ENCODE data around the gene RAG1. TPM values are rescaled to one million over a fixed set of nuclear protein-coding genes. Genes with fewer than 3 reads are reported as not detected.

RAG1 gene
- polyA plus RNA-seq, 3 donors, result 0.69 TPM; not detected in 2

DNA sequence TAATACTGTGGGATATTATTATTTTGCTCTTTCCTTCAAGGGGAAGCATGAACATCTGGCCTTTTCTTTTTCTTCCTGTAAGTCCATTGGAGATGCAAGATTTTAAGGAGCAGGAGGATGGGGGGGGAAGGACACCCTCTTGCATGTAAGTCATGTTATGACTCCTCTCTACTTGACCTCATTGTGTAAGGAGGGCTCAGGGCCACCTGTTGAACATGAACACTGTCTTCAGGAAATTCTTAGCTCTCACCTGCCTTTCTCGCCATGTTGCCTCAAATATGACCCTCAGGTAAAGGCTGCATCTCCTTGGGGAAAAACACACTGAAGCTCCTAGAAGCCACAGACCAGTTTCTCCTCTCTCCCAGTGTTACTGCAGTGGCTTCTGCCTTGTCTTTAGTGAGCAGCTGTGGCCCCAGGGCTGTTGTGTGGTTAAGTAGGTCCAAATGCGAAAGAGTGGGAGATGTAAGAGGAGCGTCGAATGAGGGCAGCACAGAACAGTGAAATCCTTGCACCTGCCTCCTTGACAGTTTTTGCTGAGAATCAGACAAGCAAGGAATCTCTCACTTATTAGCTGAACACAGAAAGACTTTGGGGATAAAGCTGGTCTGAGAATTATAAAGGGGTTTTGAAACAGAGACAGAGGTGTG, 1.3 kb upstream of the RAG1 start:
- intact Hi-C loops (cut with micrococcal nuclease), result loop anchor here in 1 of 2 donors (10.0 kb wide), 1 partner anchor 108 kb away; no protein-coding TSS in a partner anchor
- Histone ChIP-seq H3K9me3 (replicated peaks in 1 of 2; ENCODE audit: control insufficient read depth in 1 of 2, insufficient read depth in 1 of 2, low read length in 2 of 2) (no peaks in the 10 kb centered on the region), H3K27ac (ENCODE audit: low read depth in 1 of 2, low read length in 2 of 2) (no peak overlapping the region), H2AFZ (ENCODE audit: insufficient read depth, low read depth, low read length, poor library complexity, severe bottlenecking) (no peak overlapping the region), H4K20me1 (ENCODE audit: insufficient read depth, low read length) (no peaks in the 10 kb centered on the region), H3K9ac (ENCODE audit: insufficient read depth, low read length, poor library complexity, severe bottlenecking) (no peak overlapping the region), H3K4me1 (ENCODE audit: control insufficient read depth in 1 of 2, insufficient read depth in 2 of 2, low read length in 2 of 2) (peaks cover 0 to 4% of the 10 kb centered on the region in 2 donors), H3K27me3 (ENCODE audit: control insufficient read depth in 2 of 2, insufficient read depth in 2 of 2, low read length in 2 of 2) (no peaks in the 10 kb centered on the region), H3K79me2 (ENCODE audit: insufficient read depth, low read length) (no peaks in the 10 kb centered on the region), H3K36me3 (replicated peaks in 1 of 2; ENCODE audit: control insufficient read depth in 1 of 2, insufficient read depth in 2 of 2, low read length in 2 of 2) (no peaks in the 10 kb centered on the region), H3K4me2 (replicated peaks; ENCODE audit: extremely low read depth, low read length, poor library complexity, severe bottlenecking) (no peak overlapping the region), H3K4me3 (replicated peaks in 1 of 3; ENCODE audit: low read depth in 2 of 3, low read length in 3 of 3) (no peak overlapping the region)
- 88% methylated on average over 2 of the region's 4 CpGs for WGBS (ENCODE audit: insufficient coverage)
- Mint-ChIP-seq H3K27me3 (ENCODE audit: low read depth in 3 of 3) (peaks cover under 1 to 14% (median 5%) of the 10 kb centered on the region in 3 donors), H3K27ac (no peak overlapping the region), H3K9me3 (no peaks in the 10 kb centered on the region), H3K4me3 (no peak overlapping the region), H3K4me1 (peaks cover 9% of the 10 kb centered on the region), H3K36me3 (no peaks in the 10 kb centered on the region)
- TF ChIP-seq, protein P1, sequence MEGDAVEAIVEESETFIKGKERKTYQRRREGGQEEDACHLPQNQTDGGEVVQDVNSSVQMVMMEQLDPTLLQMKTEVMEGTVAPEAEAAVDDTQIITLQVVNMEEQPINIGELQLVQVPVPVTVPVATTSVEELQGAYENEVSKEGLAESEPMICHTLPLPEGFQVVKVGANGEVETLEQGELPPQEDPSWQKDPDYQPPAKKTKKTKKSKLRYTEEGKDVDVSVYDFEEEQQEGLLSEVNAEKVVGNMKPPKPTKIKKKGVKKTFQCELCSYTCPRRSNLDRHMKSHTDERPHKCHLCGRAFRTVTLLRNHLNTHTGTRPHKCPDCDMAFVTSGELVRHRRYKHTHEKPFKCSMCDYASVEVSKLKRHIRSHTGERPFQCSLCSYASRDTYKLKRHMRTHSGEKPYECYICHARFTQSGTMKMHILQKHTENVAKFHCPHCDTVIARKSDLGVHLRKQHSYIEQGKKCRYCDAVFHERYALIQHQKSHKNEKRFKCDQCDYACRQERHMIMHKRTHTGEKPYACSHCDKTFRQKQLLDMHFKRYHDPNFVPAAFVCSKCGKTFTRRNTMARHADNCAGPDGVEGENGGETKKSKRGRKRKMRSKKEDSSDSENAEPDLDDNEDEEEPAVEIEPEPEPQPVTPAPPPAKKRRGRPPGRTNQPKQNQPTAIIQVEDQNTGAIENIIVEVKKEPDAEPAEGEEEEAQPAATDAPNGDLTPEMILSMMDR (IDR thresholded peaks at IDR 0.05), result no peak
- DNase-seq, result no peak

DNA sequence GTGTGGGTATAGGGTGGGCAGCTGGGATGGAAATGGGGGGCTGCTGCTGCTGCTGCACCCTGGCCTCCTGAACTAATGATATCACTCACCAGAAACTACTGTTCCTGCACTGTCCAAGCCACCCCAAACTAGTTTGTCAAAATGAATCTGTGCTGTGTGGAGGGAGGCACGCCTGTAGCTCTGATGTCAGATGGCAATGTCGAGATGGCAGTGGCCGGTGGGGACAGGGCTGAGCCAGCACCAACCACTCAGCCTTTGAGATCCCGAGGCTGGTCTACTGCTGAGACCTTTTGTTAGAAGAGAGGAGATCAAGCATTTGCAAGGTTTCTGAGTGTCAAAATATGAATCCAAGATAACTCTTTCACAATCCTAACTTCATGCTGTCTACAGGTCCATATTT, 1.3 kb downstream of the RAG1 start:
- no peak overlapping the region for H3K4me3 Mint-ChIP-seq
- Histone ChIP-seq H3K79me2 (ENCODE audit: insufficient read depth, low read length) (no peaks in the 10 kb centered on the region), H4K20me1 (ENCODE audit: insufficient read depth, low read length) (no peaks in the 10 kb centered on the region), H3K36me3 (replicated peaks in 1 of 2; ENCODE audit: control insufficient read depth in 1 of 2, insufficient read depth in 2 of 2, low read length in 2 of 2) (no peaks in the 10 kb centered on the region), H3K27ac (ENCODE audit: low read depth in 1 of 2, low read length in 2 of 2) (no peak overlapping the region), H3K9me3 (replicated peaks in 1 of 2; ENCODE audit: control insufficient read depth in 1 of 2, insufficient read depth in 1 of 2, low read length in 2 of 2) (no peaks in the 10 kb centered on the region), H3K4me3 (replicated peaks in 1 of 3; ENCODE audit: low read depth in 2 of 3, low read length in 3 of 3) (no peak overlapping the region), H3K27me3 (ENCODE audit: control insufficient read depth in 2 of 2, insufficient read depth in 2 of 2, low read length in 2 of 2) (no peaks in the 10 kb centered on the region), H3K4me1 (ENCODE audit: control insufficient read depth in 1 of 2, insufficient read depth in 2 of 2, low read length in 2 of 2) (peaks cover 0 to 4% of the 10 kb centered on the region in 2 donors), H3K9ac (ENCODE audit: insufficient read depth, low read length, poor library complexity, severe bottlenecking) (no peak overlapping the region), H3K4me2 (replicated peaks; ENCODE audit: extremely low read depth, low read length, poor library complexity, severe bottlenecking) (no peak overlapping the region), H2AFZ (ENCODE audit: insufficient read depth, low read depth, low read length, poor library complexity, severe bottlenecking) (no peak overlapping the region)
- TF ChIP-seq, protein P1 (IDR thresholded peaks at IDR 0.05), result no peak
- H3K36me3 Mint-ChIP-seq, result no peaks in the 10 kb centered on the region
- intact Hi-C loops (cut with micrococcal nuclease), result loop anchor here in 1 of 2 donors (10.0 kb wide), 1 partner anchor 106 kb away; no protein-coding TSS in a partner anchor
- H3K27ac Mint-ChIP-seq, result no peak overlapping the region
- H3K27me3 Mint-ChIP-seq (ENCODE audit: low read depth in 3 of 3), result peaks cover 3 to 12% (median 5%) of the 10 kb centered on the region in 3 donors
- H3K4me1 Mint-ChIP-seq, result peaks cover 9% of the 10 kb centered on the region
- 100% methylated on average over 2 of the region's 4 CpGs for WGBS (ENCODE audit: insufficient coverage)
- DNase-seq, result no peak
- H3K9me3 Mint-ChIP-seq, result no peaks in the 10 kb centered on the region

Data from CD14-positive monocyte (primary cell).